ENCODE results near the gene BOLA3. TPM values are rescaled to one million over a fixed set of nuclear protein-coding genes. Genes with fewer than 3 reads are reported as not detected.
"Not testable (repeated sequence)": the region's sequence is repeated elsewhere in the genome, so short reads cannot be mapped to it uniquely, and the experiment has no call there.

BOLA3 gene
- total and polyA plus RNA-seq, 2 donors (not counting 3 experiments of a cell fraction or from before 2014, with no cell fraction given): 28.7 to 42.4 TPM

GRCh38 chr2:74188018-74188601, 40.4 kb upstream of the BOLA3 start:
- ChIA-PET CTCF (no interaction called here), POLR2A (no interaction called here)
- H3K36me3 ChIP-seq (ENCODE audit: control insufficient read depth in 2 of 2, extremely low read depth in 1 of 2, insufficient read depth in 2 of 2, low read length in 2 of 2): no peaks in the 10 kb centered on the region
- FAIRE-seq (no peak), DNase-seq (ENCODE audit: low read depth, low spot score) (no peak)
- no peaks in the 10 kb centered on the region for H3K9me3 ChIP-seq (replicated peaks; ENCODE audit: control insufficient read depth, insufficient read depth, low read length)
- no peaks in the 10 kb centered on the region for H3K79me2 ChIP-seq (ENCODE audit: control insufficient read depth, insufficient read depth, low read length)
- no peak overlapping the region for H3K4me2 ChIP-seq (ENCODE audit: insufficient read depth, low read length)
- peaks cover 0 to 4% of the 10 kb centered on the region in 2 experiments for H3K27me3 ChIP-seq (ENCODE audit: control insufficient read depth in 2 of 2, insufficient read depth in 2 of 2, low read length in 2 of 2)
- dilution Hi-C loops (cut with MboI; ENCODE audit: extremely low pct_ligation_motif_present, low sequenced_read_pairs) (no loop called here), intact Hi-C loops (cut with micrococcal nuclease) (no loop called here)
- no TSS peak for BruUV-seq (replicated peaks)
- H3K4me3 ChIP-seq (replicated peaks in 1 of 3; ENCODE audit: insufficient read depth in 1 of 3, low read depth in 1 of 3, low read length in 3 of 3): no peak overlapping the region
- no peaks in the 10 kb centered on the region for H3K9me1 ChIP-seq (replicated peaks; ENCODE audit: control insufficient read depth, extremely low read depth, insufficient read depth, low read length)
- no peak overlapping the region for H2AFZ ChIP-seq (ENCODE audit: low read depth, low read length)
- TF ChIP-seq MAX (IDR thresholded peaks at IDR 0.05; ENCODE audit: insufficient read depth, insufficient read length) (no peak), CTCF (IDR thresholded peaks at IDR 0.05; ENCODE audit: extremely low read depth in 1 of 2, insufficient read depth in 1 of 2, low read depth in 1 of 2, low read length in 2 of 2) (no peak), POLR2AphosphoS5 (IDR thresholded peaks at IDR 0.05; ENCODE audit: insufficient read depth, low read depth, low read length) (no peak), FOS (IDR thresholded peaks at IDR 0.05; ENCODE audit: borderline replicate concordance, insufficient read depth, low read length) (no peak)
- no peaks in the 10 kb centered on the region for H3K4me1 ChIP-seq (ENCODE audit: control insufficient read depth, extremely low read depth, insufficient read depth, low read length)
- H3K27ac ChIP-seq (ENCODE audit: insufficient read depth, low read depth, low read length): no peak overlapping the region
- no peak overlapping the region for H3K9ac ChIP-seq (replicated peaks; ENCODE audit: extremely low read depth, insufficient read depth, low read length)
- H4K20me1 ChIP-seq (replicated peaks; ENCODE audit: control insufficient read depth, extremely low read depth, insufficient read depth, low read length): no peaks in the 10 kb centered on the region

DNA sequence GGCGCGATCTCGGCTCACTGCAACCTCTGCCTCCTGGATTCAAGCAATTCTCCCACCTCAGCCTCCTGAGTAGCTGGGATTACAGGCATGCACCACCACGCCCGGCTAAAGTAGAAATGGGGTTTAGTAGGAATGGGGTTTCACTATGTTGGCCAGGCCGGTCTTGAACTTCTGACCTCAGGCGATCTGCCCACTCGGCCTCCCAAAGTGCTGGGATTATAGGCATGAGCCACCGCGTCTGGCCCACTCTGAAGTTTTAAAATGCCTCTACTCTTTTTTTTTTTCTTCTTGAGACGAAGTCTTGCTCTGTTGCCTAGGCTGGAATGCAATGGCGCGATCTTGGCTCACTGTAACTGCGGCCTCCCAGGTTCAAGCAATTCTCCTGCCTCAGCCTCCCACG, 39.0 kb upstream of the BOLA3 start:
- H3K4me3 ChIP-seq (replicated peaks in 1 of 3; ENCODE audit: insufficient read depth in 1 of 3, low read depth in 1 of 3, low read length in 3 of 3); H4K20me1 ChIP-seq (replicated peaks; ENCODE audit: control insufficient read depth, extremely low read depth, insufficient read depth, low read length); POLR2A ChIA-PET; FAIRE-seq; H3K27me3 ChIP-seq (ENCODE audit: control insufficient read depth in 2 of 2, insufficient read depth in 2 of 2, low read length in 2 of 2); H3K9me3 ChIP-seq (replicated peaks; ENCODE audit: control insufficient read depth, insufficient read depth, low read length); H3K27ac ChIP-seq (ENCODE audit: insufficient read depth, low read depth, low read length); CTCF ChIA-PET; H3K36me3 ChIP-seq (ENCODE audit: control insufficient read depth in 2 of 2, extremely low read depth in 1 of 2, insufficient read depth in 2 of 2, low read length in 2 of 2); intact Hi-C loops (cut with micrococcal nuclease); H3K4me1 ChIP-seq (ENCODE audit: control insufficient read depth, extremely low read depth, insufficient read depth, low read length); BruUV-seq (replicated peaks); dilution Hi-C loops (cut with MboI; ENCODE audit: extremely low pct_ligation_motif_present, low sequenced_read_pairs); H3K9ac ChIP-seq (replicated peaks; ENCODE audit: extremely low read depth, insufficient read depth, low read length); H3K9me1 ChIP-seq (replicated peaks; ENCODE audit: control insufficient read depth, extremely low read depth, insufficient read depth, low read length); DNase-seq (ENCODE audit: low read depth, low spot score); H3K4me2 ChIP-seq (ENCODE audit: insufficient read depth, low read length); H3K79me2 ChIP-seq (ENCODE audit: control insufficient read depth, insufficient read depth, low read length); H2AFZ ChIP-seq (ENCODE audit: low read depth, low read length): not testable (repeated sequence)
